ENCODE data around the gene COL9A1.
"Not testable (repeated sequence)": the region's sequence is repeated elsewhere in the genome, so short reads cannot be mapped to it uniquely, and the experiment has no call there.

COL9A1 gene

DNA sequence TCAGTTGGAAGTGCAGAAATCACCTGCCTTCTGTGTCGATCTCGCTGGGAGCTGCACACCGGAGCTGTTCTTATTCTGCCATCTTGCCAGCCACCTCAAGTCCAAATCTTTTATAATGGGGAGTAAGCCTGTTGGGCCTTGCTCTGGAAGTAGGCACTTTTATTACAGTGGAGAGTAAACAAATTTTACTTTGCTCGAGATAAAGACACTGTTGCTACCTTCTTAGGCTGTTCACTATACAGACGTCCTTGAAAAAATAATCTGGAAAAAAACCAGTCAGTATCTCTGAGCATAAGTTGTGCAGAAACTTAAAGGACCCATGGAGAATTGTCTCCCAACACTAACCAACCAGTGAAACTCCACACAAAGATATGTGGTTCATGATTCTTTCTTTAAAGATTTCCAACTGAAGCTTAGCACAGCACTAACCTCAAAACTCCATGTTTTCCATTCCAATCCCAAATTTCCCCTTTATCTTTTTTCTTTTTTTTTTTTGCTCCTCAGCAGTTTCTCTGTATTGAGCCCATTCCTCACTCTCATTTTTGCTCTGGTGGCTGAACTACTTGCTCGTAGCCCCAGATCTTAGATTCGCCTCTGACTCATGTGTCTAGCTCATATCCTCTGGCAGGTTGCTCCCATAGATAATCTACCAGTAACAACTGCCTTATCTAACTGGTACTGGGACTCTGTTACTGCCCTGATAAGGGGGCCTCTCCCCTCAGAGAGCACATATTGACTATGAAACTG, 34.3 kb upstream of the COL9A1 start:
- TF ChIP-seq, protein P1, sequence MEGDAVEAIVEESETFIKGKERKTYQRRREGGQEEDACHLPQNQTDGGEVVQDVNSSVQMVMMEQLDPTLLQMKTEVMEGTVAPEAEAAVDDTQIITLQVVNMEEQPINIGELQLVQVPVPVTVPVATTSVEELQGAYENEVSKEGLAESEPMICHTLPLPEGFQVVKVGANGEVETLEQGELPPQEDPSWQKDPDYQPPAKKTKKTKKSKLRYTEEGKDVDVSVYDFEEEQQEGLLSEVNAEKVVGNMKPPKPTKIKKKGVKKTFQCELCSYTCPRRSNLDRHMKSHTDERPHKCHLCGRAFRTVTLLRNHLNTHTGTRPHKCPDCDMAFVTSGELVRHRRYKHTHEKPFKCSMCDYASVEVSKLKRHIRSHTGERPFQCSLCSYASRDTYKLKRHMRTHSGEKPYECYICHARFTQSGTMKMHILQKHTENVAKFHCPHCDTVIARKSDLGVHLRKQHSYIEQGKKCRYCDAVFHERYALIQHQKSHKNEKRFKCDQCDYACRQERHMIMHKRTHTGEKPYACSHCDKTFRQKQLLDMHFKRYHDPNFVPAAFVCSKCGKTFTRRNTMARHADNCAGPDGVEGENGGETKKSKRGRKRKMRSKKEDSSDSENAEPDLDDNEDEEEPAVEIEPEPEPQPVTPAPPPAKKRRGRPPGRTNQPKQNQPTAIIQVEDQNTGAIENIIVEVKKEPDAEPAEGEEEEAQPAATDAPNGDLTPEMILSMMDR (IDR thresholded peaks at IDR 0.05; ENCODE audit: borderline replicate concordance, insufficient read depth, low read depth, low read length): no peak
- no peak overlapping the region for H3K4me3 ChIP-seq (ENCODE audit: low read depth, low read length)

DNA sequence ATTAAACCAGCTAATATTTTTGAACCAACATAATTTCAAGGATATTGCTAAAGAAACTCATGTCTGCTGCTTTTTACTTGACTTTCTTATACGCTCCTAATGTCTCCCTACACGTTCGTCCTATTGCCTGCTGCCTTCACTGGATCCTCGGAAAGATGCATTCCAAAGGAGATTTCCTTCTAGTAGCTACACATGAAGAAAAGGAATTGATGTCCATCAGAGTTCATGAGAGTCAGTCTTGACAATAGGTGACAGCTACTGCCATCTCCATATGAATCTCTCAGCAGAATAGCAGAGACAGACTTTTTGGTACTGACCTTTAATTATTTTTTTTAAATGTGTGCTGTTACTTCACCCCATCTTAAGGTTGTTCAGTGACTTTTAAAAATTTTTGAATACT, 24.2 kb upstream of the COL9A1 start:
- no peak overlapping the region for H3K4me3 ChIP-seq (ENCODE audit: low read depth, low read length)
- TF ChIP-seq, protein P1 (IDR thresholded peaks at IDR 0.05; ENCODE audit: borderline replicate concordance, insufficient read depth, low read depth, low read length): no peak

DNA sequence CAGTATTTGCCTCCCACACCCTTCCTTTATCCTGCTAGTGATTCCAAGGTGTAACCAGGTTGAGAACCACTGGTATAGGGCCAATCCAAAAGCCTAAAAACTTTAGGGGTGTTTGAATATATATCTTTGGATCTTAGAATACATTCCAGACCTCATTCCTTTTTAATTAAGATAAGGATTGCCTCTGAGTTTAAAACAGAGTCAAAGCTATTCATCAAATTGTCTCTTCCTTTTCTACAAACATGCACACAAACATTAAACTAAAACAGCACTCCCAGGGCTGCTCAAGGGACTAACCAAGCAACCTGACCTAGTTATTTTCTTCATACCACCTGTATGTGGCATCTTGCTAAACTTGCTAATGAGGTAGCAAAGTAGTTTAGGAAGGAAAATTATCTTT, 22.1 kb upstream of the COL9A1 start:
- TF ChIP-seq, protein P1 (IDR thresholded peaks at IDR 0.05; ENCODE audit: borderline replicate concordance, insufficient read depth, low read depth, low read length): no peak

DNA sequence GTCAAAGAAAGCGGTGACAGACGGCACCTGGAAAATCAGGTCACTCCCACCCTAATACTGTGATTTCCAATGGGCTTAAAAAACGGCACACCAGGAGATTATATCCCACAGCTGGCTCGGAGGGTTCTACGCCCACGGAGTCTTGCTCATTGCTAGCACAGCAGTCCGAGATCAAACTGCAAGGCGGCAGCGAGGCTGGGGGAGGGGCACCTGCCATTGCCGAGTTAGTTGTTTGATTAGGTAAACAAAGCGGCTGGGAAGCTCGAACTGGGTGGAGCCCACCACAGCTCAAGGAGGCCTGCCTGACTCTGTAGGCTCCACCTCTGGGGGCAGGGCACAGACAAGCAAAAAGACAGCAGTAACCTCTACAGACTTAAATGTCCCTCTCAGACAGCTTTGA, 14.9 kb upstream of the COL9A1 start:
- H3K4me3 ChIP-seq (ENCODE audit: low read depth, low read length): not testable (repeated sequence)

More for the DNA sequence above, 22.1 kb upstream of the COL9A1 start:
- H3K4me3 ChIP-seq (ENCODE audit: low read depth, low read length): no peak overlapping the region

DNA sequence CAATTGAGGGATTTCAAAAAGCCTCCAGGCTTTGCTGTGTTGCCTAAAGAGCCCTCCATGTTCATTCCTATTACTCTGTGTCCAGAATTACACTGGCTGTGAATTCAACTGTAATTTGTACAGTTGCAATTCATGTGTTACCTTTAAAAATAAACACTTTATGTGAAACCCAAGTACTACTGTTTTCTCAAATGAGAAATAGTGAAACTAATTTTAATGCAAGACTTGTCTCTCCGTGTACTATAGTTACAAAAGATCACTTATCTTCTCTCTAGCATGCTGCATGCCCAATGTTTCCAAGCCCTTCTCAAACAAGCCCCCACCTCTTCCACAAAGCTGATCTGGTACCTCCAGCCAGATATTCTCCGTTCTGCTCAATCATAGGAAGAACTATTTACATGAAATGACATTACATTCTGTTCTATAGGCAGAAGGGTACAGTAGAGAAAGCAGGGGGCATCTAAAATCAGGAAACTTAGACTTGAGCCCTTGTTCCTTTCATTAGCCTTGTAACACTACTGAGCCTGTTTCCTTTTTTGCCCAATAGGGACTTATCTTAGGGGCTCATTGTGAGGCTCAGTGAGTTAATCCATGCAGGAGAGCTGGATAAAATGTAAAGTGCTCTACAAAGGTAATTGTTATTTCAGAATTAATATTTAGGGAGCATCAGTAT, 12.3 kb upstream of the COL9A1 start:
- no peak overlapping the region for H3K4me3 ChIP-seq (ENCODE audit: low read depth, low read length)
- TF ChIP-seq, protein P1 (IDR thresholded peaks at IDR 0.05; ENCODE audit: borderline replicate concordance, insufficient read depth, low read depth, low read length): no peak

DNA sequence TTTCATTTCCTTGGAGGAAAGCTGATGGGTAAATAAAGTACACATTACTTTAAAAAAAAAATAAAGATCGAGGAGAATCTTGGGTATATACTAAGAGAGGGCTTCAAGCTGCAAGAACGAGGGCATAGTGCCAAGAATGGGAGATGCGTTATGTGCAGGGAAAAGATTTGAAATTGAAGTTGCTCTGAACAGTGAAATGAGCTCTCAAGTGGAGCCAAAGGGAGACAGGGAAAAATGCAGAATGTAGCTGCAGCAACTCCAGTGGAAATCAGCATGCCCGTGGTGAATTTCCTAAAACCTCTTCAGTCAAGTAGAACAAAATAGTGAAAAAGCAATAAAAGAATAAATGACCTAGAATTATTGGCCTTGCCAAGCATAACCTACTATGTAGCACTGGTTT, 11.4 kb upstream of the COL9A1 start:
- TF ChIP-seq, protein P1 (IDR thresholded peaks at IDR 0.05; ENCODE audit: borderline replicate concordance, insufficient read depth, low read depth, low read length): no peak
- H3K4me3 ChIP-seq (ENCODE audit: low read depth, low read length): no peak overlapping the region

DNA sequence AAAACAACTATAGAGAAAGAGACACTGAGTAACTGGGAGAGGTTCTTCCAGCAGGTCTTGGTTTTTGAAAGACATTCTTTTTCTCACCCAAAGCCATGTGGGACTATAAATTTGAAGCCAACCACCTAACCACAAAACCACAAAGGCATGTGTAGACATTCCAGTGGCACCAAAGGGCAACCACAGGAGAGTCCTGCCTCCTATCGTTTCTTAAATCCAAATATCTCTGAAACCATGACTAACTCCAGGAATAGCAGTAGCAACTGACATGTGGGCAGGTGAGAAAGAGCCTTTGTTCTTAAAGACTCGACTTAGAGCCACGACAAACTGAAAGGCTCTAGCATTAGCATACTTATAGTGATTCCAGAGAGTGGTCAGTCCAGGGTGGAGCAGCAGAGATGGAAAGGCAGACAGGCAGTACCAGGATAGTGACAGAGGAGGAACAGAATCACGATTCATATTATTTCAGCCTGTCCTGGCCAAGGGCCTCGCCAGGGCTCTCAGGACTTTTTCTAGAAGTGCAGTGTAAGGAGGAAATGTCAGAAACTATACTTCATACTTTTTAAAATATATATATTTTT, 9.4 kb upstream of the COL9A1 start:
- H3K4me3 ChIP-seq (ENCODE audit: low read depth, low read length): no peak overlapping the region
- TF ChIP-seq, protein P1 (IDR thresholded peaks at IDR 0.05; ENCODE audit: borderline replicate concordance, insufficient read depth, low read depth, low read length): no peak

Data from GM12875 (cell line).